ENCODE measurements around the gene GPNMB.

Gene GPNMB

GRCh38 chr7:23232966-23233365 lies 13.6 kb upstream of the GPNMB start:
- DNase-seq, result no peak

DNA sequence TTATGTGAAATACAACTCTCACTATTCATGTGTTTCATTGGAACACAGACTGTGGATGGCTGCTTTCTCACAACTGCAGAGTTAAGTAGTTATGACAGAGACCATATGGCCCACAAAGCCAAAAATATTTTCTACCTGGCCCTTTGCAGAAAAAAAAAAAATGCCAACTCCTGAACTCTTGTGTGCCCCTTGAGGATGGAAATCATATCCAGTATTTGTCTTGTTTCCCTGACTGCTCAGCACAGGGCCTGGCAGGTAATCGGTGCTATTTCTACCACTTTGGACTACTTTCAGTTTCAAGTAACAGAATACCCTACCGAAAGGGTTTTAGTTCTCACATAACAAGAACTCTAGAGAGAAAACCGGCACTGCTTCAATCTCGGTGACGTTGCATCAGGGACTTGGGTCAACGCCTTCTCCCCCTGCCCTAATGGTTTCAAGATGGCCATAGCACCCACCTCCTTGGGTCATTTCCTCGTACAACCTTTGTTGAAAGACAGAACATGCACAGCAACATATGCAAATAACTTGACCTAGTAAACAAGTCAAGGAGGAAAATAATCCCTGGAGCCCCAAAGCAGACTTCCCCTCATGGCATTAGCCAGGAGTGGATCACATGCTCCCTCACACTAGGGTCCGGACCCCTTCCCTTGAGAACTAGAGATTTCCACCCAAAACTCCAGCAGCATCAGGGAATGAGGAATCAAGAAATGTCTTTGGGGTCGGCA lies 11.8 kb upstream of the GPNMB start:
- no peak for DNase-seq

- no peak for DNase-seq
Observed at GRCh38 chr7:23235813-23236221, 10.8 kb upstream of the GPNMB start.

DNA sequence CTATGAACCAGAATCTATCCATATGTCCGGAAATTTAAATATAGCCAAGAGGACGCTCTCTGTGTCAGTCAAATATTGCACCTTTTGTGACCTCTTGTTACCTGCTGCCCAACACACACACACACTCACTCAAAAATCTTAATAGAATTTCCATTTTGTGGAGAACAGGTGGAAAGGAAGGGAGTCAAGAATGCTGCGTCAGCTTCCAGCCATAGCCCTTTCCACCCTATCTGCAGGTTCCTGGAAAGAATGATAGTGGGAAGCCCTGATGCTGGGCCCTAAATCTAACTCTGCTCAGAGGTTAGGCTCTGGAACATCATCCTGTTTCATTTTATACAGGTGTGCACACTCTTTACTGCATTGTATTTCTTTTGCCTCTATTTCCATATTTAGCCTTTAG lies 9.6 kb upstream of the GPNMB start:
- no peak for DNase-seq

GRCh38 chr7:23238983-23239652 lies 7.5 kb upstream of the GPNMB start:
- DNase-seq, result no peak

DNA sequence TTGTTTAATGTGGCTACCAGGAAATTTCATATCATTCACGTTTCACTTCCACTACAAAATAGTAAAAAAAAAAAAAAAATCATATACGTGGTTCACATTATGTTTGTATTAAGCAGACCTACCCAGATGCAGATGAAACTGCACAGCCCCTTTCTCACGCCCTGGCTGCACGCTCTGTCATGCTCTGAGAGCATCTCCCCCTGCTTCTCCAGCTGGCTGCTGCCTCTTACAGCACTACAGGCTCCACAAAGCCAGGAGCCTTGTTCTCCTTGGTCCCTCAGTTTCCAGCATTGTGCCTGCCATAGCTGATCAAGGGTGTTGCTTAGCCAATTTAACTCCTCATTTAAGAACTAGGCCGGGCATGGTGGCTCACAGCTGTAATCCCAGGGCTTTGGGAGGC lies 6.9 kb upstream of the GPNMB start:
- no peak for DNase-seq

- no peak for DNase-seq
Observed at GRCh38 chr7:23242321-23242720, 4.3 kb upstream of the GPNMB start.

DNA sequence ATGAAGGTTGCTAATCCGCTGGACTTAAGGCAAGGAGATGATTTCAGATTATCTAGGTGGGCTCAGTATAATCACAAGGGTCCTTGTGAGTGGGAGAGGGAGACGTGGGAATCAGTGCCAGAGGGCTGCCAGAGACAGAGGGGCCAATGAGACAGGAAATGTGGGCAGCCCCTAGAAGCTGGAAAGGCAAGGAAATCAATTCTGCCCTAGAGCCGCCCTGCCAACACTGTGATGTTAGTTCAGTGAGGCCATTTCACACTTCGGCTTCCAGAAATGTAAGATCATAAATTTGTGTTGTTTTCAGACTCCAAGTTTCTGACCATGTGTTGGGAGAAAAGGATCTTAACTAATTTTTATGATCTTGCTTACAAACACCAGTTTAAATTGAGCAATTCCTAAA lies 3.6 kb upstream of the GPNMB start:
- DNase-seq, result no peak

- DNase-seq, result no peak
Observed at GRCh38 chr7:23247046-23247602, 549 bp downstream of the GPNMB start.

DNA sequence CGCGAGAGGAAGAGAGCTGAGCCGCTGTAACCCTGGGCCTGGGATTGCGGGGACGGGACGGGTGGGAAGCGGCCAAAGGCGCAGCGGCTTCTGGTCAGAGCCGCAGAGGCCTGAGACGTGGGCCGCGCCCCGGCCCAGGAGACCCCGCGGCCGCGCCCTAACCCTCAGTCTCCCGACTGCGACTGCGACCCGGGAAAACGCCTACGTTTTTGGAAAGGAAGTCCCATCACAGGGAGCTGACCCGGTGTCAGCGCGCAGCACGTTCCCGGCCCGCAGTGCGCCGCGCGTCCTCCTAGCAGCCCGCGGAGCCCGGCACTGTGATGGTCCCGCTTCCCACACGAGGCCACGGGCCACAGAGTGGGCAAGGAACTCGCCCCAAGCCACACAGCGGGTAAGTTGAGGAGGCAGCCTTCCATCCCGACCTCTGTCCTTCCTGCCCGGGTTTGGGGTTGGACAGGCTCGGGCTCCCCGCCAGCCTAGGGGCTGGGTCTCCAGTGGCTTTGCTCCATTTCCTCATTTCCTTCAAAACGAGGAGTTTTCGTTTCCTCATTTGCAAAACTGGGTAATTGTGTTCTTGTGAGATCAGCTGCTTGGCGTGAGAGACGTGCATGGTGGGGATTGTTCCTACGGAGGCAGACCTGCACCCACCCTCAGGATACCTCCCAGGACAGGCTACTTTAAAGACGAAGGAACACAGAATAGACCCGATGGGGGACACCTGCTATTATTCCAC lies 1.2 kb downstream of the GPNMB start:
- no peak for DNase-seq

- DNase-seq, result no peak
Observed at GRCh38 chr7:23249486-23249885, 2.9 kb downstream of the GPNMB start.

GRCh38 chr7:23254051-23254681 lies 7.6 kb downstream of the GPNMB start:
- no peak for DNase-seq

GRCh38 chr7:23256731-23257130 lies 10.2 kb downstream of the GPNMB start:
- DNase-seq, result no peak

GRCh38 chr7:23260371-23260770 lies 13.8 kb downstream of the GPNMB start:
- DNase-seq, result no peak

DNA sequence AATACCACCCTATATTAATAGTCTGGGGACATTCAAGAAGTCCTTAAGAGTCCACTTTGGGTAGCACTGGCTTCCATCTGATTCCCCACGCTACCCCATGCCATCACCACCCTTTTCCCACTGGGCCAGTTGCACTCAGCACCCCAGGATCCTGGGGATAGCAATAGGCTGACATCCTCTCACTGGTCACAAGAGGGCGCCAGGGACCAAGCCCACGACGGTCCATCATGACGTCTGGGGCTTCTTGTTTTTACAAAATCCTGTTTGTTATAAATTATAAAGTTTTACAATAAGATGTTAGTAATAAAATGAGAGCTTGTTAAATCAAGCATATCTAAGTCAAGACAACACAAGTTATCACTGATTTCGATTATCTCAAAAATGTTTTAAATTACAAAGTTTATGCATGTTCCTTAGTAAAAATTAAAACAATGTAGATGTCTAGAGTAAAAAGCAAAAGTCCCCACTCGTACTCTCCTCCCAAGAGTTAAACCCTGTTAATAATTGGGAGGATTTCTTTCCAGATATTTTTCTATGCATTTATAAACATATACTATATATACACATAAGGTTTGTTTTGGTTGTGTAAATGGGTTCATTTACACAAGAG lies 15.4 kb downstream of the GPNMB start:
- DNase-seq, result peak; percentile 37 to 58

DNA sequence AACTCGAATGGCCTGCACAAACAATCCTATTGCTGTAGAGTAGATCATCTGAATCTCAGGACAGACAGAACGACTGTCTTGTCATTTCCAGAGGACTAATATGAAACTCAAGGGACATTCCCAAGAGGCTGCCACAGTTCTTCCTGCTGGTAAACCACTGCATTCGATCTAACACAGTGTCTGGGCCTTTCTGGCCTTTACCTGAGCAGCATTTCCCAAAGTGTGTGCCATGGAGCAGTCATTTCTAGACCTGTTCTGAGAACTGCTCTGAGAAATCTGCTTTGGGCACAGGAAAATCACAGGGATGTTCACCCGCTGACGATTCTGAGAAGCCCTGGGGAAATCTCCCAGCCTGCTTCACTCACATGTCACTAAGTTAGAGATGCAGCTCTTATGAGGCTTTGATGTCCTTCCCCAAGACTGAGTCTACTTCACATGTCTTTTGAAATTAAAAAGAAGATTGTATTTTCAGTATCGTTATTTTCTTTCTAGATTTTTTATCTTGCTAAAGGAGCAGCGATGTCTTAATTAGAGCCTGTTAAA lies 18.4 kb downstream of the GPNMB start:
- DNase-seq, result no peak

DNA sequence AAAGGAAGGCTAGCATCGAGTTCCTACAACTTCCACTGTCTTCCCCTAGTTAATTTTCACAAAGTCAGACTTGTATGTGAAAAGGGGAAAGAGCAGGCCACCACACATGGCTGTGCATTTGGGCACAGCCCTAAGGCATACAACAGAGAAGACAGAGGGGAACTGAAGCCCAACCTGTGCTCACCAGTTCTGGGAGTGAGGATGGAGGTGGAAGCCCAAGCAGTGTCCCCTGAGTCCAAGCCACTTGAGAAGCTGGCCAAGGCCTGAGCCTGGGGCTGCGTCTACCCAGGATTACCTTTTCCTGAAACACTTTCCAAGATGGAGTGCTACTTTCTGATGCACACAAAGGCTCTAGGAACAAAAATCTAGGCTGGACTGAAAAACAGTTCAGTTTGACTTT lies 20.3 kb downstream of the GPNMB start:
- DNase-seq, result no peak

DNA sequence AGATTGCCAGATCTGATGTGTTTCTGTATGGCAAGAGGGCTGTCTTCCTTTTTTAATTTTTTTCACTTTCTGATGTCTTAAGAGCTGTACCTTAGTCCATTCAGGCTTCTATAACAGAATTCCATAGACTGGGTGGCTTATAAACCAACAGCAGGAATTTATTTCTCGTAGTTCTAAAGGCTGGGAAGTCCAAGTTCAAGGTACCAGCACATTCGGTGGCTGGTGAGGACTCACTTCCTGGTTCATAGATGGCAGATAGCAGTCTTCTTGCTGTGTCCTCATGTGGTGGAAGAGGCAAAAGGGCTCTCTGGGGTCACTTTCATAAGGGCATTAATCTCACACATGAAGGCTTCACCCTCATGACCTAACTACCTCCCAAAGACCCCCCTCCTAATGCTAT lies 20.8 kb downstream of the GPNMB start:
- no peak for DNase-seq

- no peak for DNase-seq
Observed at GRCh38 chr7:23268167-23268566, 21.6 kb downstream of the GPNMB start.

DNA sequence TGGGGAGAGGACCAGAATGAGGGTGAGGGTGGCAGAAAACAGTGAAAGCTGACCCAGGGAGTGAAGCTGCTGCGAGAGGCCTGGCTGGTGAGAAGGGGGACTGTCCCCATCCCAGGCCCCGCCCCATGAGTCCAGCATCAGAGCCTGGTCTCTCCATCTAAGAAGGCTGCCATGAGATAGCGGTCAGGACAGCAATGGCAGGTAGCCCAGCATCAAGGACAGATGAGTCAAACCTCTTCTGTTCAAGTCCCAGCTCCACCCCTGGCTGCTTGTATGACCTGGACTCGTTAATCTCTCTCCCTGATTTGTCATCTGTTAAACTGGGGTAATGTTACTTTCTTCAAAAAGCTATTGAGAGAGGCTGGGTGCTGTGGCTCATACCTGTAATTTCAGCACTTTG lies 22.2 kb downstream of the GPNMB start:
- DNase-seq, result no peak

DNA sequence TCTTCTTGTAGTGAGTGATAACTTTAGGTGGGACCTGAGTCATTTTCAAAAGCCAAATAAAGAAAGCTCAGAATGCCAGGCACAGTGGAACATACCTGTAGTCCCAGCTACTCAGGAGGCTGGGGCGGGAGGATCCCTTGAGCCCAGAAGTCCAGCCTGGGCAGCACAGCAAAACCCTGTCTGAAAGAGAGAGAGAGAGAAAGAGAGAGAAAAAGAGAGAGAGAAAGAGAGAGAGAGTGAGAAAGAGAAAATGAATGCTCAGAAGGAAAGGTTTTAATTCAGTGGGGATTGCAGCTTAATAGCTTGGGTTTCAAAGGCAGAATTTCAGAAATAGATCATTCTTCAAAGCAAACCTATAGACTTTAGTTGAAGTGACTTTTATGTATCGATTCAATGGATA lies 25.7 kb downstream of the GPNMB start:
- no peak for DNase-seq

GRCh38 chr7:23273141-23273599 lies 26.6 kb downstream of the GPNMB start:
- DNase-seq, result peak; percentile 93 to 95
